ENCODE measurements around the gene NDUFS2. TPM values are rescaled to one million over a fixed set of nuclear protein-coding genes. Genes with fewer than 3 reads are reported as not detected.

The NDUFS2 gene
- total RNA-seq, 1 donor from 2014 or later = 55.2 TPM

GRCh38 chr1:161226759-161227158 is 24.6 kb downstream of the NDUFS2 start:
- no peaks in the 10 kb centered on the region for H3K27me3 Mint-ChIP-seq (ENCODE audit: low read depth)
- H3K9me3 Mint-ChIP-seq (ENCODE audit: low read depth) = no peaks in the 10 kb centered on the region

GRCh38 chr1:161227196-161227871 is 25.2 kb downstream of the NDUFS2 start:
- peak overlapping the region; percentile 100 for H3K4me3 Mint-ChIP-seq (ENCODE audit: unreplicated experiment)
- no peaks in the 10 kb centered on the region for H3K9me3 Mint-ChIP-seq (ENCODE audit: low read depth)
- TF ChIP-seq CTCF (IDR thresholded peaks at IDR 0.05) = peak; percentile 95
- no peak for DNase-seq (ENCODE audit: low spot score)
- H3K27me3 Mint-ChIP-seq (ENCODE audit: low read depth) = no peaks in the 10 kb centered on the region
- H3K36me3 Mint-ChIP-seq (ENCODE audit: low read depth) = peaks cover 16% of the 10 kb centered on the region
- H3K27ac Mint-ChIP-seq (ENCODE audit: unreplicated experiment) = no peak overlapping the region
- H3K4me1 Mint-ChIP-seq (ENCODE audit: low read depth) = peaks cover 26% of the 10 kb centered on the region

More at GRCh38 chr1:161226759-161227158, 24.6 kb downstream of the NDUFS2 start:
- Mint-ChIP-seq H3K27ac (ENCODE audit: unreplicated experiment) (peak overlapping the region; percentile 57), H3K36me3 (ENCODE audit: low read depth) (peaks cover 16% of the 10 kb centered on the region), H3K4me3 (ENCODE audit: unreplicated experiment) (peak overlapping the region; percentile 100), H3K4me1 (ENCODE audit: low read depth) (peaks cover 26% of the 10 kb centered on the region)
- DNase-seq (ENCODE audit: low spot score) = no peak
- no peak for TF ChIP-seq CTCF (IDR thresholded peaks at IDR 0.05)

- peak overlapping the region; percentile 100 for H3K4me3 Mint-ChIP-seq (ENCODE audit: unreplicated experiment)
Measured at GRCh38 chr1:161228032-161228431, 25.9 kb downstream of the NDUFS2 start.

GRCh38 chr1:161229896-161230295 is 27.7 kb downstream of the NDUFS2 start:
- Mint-ChIP-seq H3K27me3 (ENCODE audit: low read depth) (no peaks in the 10 kb centered on the region), H3K4me3 (ENCODE audit: unreplicated experiment) (no peak overlapping the region), H3K9me3 (ENCODE audit: low read depth) (no peaks in the 10 kb centered on the region), H3K4me1 (ENCODE audit: low read depth) (peaks cover 26% of the 10 kb centered on the region), H3K27ac (ENCODE audit: unreplicated experiment) (no peak overlapping the region), H3K36me3 (ENCODE audit: low read depth) (peaks cover 16% of the 10 kb centered on the region)
- DNase-seq (ENCODE audit: low spot score) = no peak
- peak; percentile 35 for TF ChIP-seq CTCF (IDR thresholded peaks at IDR 0.05)

More at GRCh38 chr1:161228032-161228431, 25.9 kb downstream of the NDUFS2 start:
- DNase-seq (ENCODE audit: low spot score) = peak; percentile 51
- H3K36me3 Mint-ChIP-seq (ENCODE audit: low read depth) = peaks cover 16% of the 10 kb centered on the region
- H3K27ac Mint-ChIP-seq (ENCODE audit: unreplicated experiment) = no peak overlapping the region
- TF ChIP-seq CTCF (IDR thresholded peaks at IDR 0.05) = no peak
- no peaks in the 10 kb centered on the region for H3K27me3 Mint-ChIP-seq (ENCODE audit: low read depth)
- peaks cover 26% of the 10 kb centered on the region for H3K4me1 Mint-ChIP-seq (ENCODE audit: low read depth)
- H3K9me3 Mint-ChIP-seq (ENCODE audit: low read depth) = no peaks in the 10 kb centered on the region

GRCh38 chr1:161230762-161231161 is 28.6 kb downstream of the NDUFS2 start:
- peaks cover 2% of the 10 kb centered on the region for H3K27me3 Mint-ChIP-seq (ENCODE audit: low read depth)
- H3K4me3 Mint-ChIP-seq (ENCODE audit: unreplicated experiment) = no peak overlapping the region
- no peak overlapping the region for H3K27ac Mint-ChIP-seq (ENCODE audit: unreplicated experiment)
- peaks cover 20% of the 10 kb centered on the region for H3K4me1 Mint-ChIP-seq (ENCODE audit: low read depth)
- TF ChIP-seq CTCF (IDR thresholded peaks at IDR 0.05) = no peak
- no peaks in the 10 kb centered on the region for H3K9me3 Mint-ChIP-seq (ENCODE audit: low read depth)
- DNase-seq (ENCODE audit: low spot score) = no peak
- peaks cover 16% of the 10 kb centered on the region for H3K36me3 Mint-ChIP-seq (ENCODE audit: low read depth)
